ENCODE results near the gene SSBP4. TPM values are rescaled to one million over a fixed set of nuclear protein-coding genes. Genes with fewer than 3 reads are reported as not detected.

Gene SSBP4
- total and polyA plus RNA-seq, 2 experiments from 2014 or later: 44.4 to 52.0 TPM

DNA sequence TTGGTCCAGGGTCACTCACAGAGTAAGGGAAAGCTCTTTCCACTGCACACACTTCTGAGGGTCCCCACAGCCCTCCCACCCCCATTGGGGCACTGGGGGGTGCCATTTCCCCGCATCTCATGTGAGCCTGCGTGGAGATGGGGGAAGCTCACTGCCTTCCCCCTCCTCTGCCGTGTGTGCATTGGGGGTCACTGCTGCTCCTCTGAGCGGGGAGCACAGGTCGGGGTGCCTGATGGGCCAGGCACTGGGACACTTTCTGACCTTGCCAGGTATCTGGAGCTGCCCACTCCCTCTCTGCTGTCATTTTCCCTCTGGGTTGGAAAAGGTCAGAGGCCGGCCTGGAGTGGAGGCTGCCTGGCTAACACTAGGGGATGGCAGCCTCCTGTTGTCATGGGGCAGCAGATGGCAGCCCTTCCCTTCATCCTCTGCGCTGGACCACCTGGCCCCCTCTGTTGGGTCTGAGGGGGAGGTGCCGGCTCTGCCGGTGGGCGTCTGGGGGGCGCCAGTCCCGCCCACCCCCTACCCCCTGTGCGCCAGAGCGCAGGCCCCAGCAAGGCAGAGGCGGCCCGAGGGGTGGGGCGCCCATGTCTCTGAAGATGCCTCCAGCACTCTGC is 9.1 kb downstream of the SSBP4 start:
- Histone ChIP-seq H4K20me1 (replicated peaks; ENCODE audit: insufficient read depth) (peaks cover 6% of the 10 kb centered on the region; the same call in 1 of the 2 replicates), H3K9me2 (ENCODE audit: insufficient read depth) (no peaks in the 10 kb centered on the region), H3K27ac (ENCODE audit: low read depth) (no peak overlapping the region), H3F3A (replicated peaks; ENCODE audit: low read depth) (peaks cover 3% of the 10 kb centered on the region; the same call in 1 of the 2 replicates), H3K79me2 (replicated peaks; ENCODE audit: insufficient read depth) (no peaks in the 10 kb centered on the region), H3K4me1 (ENCODE audit: insufficient read depth) (peaks cover 43% of the 10 kb centered on the region; the same call in 1 of the 2 replicates), H3K27me3 (ENCODE audit: insufficient read depth) (no peaks in the 10 kb centered on the region), H3K36me3 (ENCODE audit: insufficient read depth) (no peaks in the 10 kb centered on the region), H3K4me2 (peak overlapping the region; percentile 91), H3K4me3 (peak overlapping the region; percentile 73), H2AFZ (no peak overlapping the region)
- no peak overlapping the region for H3K27ac Mint-ChIP-seq
- peaks cover 25% of the 10 kb centered on the region for H3K4me1 Mint-ChIP-seq
- ATAC-seq (peak; percentile 6), DNase-seq (ENCODE audit: low spot score) (no peak)
- no peaks in the 10 kb centered on the region for H3K9me3 Mint-ChIP-seq
- H3K36me3 Mint-ChIP-seq (ENCODE audit: low read depth): no peaks in the 10 kb centered on the region
- peaks cover 12% of the 10 kb centered on the region for H3K27me3 Mint-ChIP-seq (ENCODE audit: insufficient read depth, low read depth, poor library complexity)
- H3K4me3 Mint-ChIP-seq: no peak overlapping the region
- no peak for TF ChIP-seq ZNF462 (CRISPR knock-in tag; IDR thresholded peaks at IDR 0.05)
- no peak for TF ChIP-seq JUNB (IDR thresholded peaks at IDR 0.05; ENCODE audit: unreplicated experiment)
- no peak for TF ChIP-seq CREB1 (CRISPR knock-in tag; IDR thresholded peaks at IDR 0.05; ENCODE audit: low read depth)
- TF ChIP-seq ZNF114 (CRISPR knock-in tag; IDR thresholded peaks at IDR 0.05): no peak
- no peak for TF ChIP-seq EZH2 (IDR thresholded peaks at IDR 0.05; ENCODE audit: low read depth, unreplicated experiment)
- no peak for TF ChIP-seq POLR2AphosphoS5 (IDR thresholded peaks at IDR 0.05; ENCODE audit: low read depth)
- no peak for TF ChIP-seq ZNF331 (CRISPR knock-in tag; IDR thresholded peaks at IDR 0.05; ENCODE audit: low read depth)
- TF ChIP-seq, protein P1, sequence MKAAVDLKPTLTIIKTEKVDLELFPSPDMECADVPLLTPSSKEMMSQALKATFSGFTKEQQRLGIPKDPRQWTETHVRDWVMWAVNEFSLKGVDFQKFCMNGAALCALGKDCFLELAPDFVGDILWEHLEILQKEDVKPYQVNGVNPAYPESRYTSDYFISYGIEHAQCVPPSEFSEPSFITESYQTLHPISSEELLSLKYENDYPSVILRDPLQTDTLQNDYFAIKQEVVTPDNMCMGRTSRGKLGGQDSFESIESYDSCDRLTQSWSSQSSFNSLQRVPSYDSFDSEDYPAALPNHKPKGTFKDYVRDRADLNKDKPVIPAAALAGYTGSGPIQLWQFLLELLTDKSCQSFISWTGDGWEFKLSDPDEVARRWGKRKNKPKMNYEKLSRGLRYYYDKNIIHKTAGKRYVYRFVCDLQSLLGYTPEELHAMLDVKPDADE (IDR thresholded peaks at IDR 0.05): no peak
